GM12878 (cell line): ENCODE results near the gene RYR2. TPM values are rescaled to one million over a fixed set of nuclear protein-coding genes. Genes with fewer than 3 reads are reported as not detected.

Experiments
- ATAC-seq: fragments of 200-7000 bp; cut with Tn5 transposase; 3 replicates; pipeline ENCODE4 v1.9.1; 2020; ENCODE audit warnings: mild to moderate bottlenecking, moderate library complexity
- BruUV-seq: library from RNA; stranded (reverse); fragments of 400-500 nt; replicated peaks from 2 replicates; lab custom pipeline; 2021; lab: Mats Ljungman, UMichigan
- CTCF ChIA-PET: fragments of 300-600 bp; sonication (Branson Sonifier 250); formaldehyde crosslinking; extraction: SDS; loops from one replicate; lab custom pipeline; 2021; ENCODE audit warnings: inconsistent platforms; lab: Yijun Ruan, JAX
- POLR2A ChIA-PET: fragments of 350-600 bp; formaldehyde crosslinking; extraction: SDS; loops from one replicate; lab custom pipeline; 2021; ENCODE audit warnings: inconsistent platforms; lab: Charles Lee
- RAD21 ChIA-PET: fragments of 300-600 bp; sonication (Branson Sonifier 250); formaldehyde crosslinking; loops from one replicate; lab custom pipeline; 2023; ENCODE audit warnings: antibody characterized with exemption; ENCODE audit not compliant: unreplicated experiment; lab: Charles Lee
- SMC1A ChIA-PET: fragments of 300-600 bp; sonication (Branson Sonifier 250); formaldehyde crosslinking; loops from one replicate; lab custom pipeline; 2023; ENCODE audit not compliant: unreplicated experiment, uncharacterized antibody; lab: Charles Lee
- DNase-seq: peaks from one replicate; pipeline ENCODE4 v3.0.0-alpha.2; 2011; ENCODE audit warnings: low read depth, low spot score
- FAIRE-seq: peaks from 3 replicates; lab custom pipeline; 2011; peaks lifted over from hg19 to GRCh38; lab: Jason Lieb, UNC
- H2AFZ ChIP-seq: 2 replicates; pipeline ENCODE4 v1.6.0; 2011; ENCODE audit warnings: low read depth, low read length, control low read depth; ENCODE audit not compliant: control insufficient read depth
- H3K27ac ChIP-seq: 2 replicates; pipeline ENCODE4 v1.5.1; 2011; ENCODE audit warnings: control low read depth; ENCODE audit not compliant: control insufficient read depth, insufficient read depth
- H3K27me3 ChIP-seq, 2 experiments: replicated peaks in 1 of 2; 2 replicates each; pipeline versions ENCODE4 v1.6.0 to v1.6.1; 2011; ENCODE audit warnings: low read length in 1 of 2; ENCODE audit not compliant: control insufficient read depth in 2 of 2, insufficient read depth in 2 of 2
- H3K36me3 ChIP-seq, 2 experiments: 2 replicates each; pipeline ENCODE4 v1.5.1; 2011; ENCODE audit warnings: low read length in 1 of 2; ENCODE audit not compliant: control insufficient read depth in 2 of 2, insufficient read depth in 2 of 2
- H3K4me1 ChIP-seq: 2 replicates; pipeline ENCODE4 v1.6.1; 2011; ENCODE audit warnings: mild to moderate bottlenecking, low read length, moderate library complexity, mixed read lengths; ENCODE audit not compliant: control insufficient read depth, insufficient read depth
- H3K4me2 ChIP-seq: 2 replicates; pipeline ENCODE4 v1.6.0; 2011; ENCODE audit warnings: control low read depth; ENCODE audit not compliant: control insufficient read depth, insufficient read depth
- H3K4me3 ChIP-seq: fragments of 200-600 bp; sonication (generic); 2 replicates; pipeline ENCODE4 v1.5.1; 2016
- H3K79me2 ChIP-seq: 2 replicates; pipeline ENCODE4 v1.6.0; 2011; ENCODE audit warnings: low read length; ENCODE audit not compliant: control insufficient read depth, insufficient read depth
- H3K9ac ChIP-seq: 2 replicates; pipeline ENCODE4 v1.8.0; 2011; ENCODE audit warnings: low read length, control low read depth, mixed read lengths; ENCODE audit not compliant: control insufficient read depth, insufficient read depth
- H3K9me3 ChIP-seq: replicated peaks from 3 replicates; pipeline ENCODE4 v1.5.1; 2011; ENCODE audit warnings: mild to moderate bottlenecking, low read length; ENCODE audit not compliant: control insufficient read depth, insufficient read depth
- H4K20me1 ChIP-seq: 2 replicates; pipeline ENCODE4 v1.6.0; 2011; ENCODE audit not compliant: control insufficient read depth, insufficient read depth
- CHD4 ChIP-seq: fragments of 200-600 bp; sonication (generic); IDR thresholded peaks from 2 replicates; pipeline ENCODE4 v1.6.1; 2016; ENCODE audit warnings: mild to moderate bottlenecking
- CREM ChIP-seq: IDR thresholded peaks from 2 replicates; pipeline ENCODE4 v1.6.1; 2014; ENCODE audit warnings: antibody characterized with exemption, low read depth
- EP300 ChIP-seq, 2 experiments: fragments of 150-350 bp in 1 of 2; IDR thresholded peaks; 2 replicates each; pipeline ENCODE4 v1.6.1; 2011 to 2012; ENCODE audit warnings: low read depth in 2 of 2, low read length in 2 of 2, borderline replicate concordance in 1 of 2, improper control_type of control experiment in 1 of 2, inconsistent platforms in 1 of 2; ENCODE audit not compliant: control insufficient read depth in 1 of 2
- FOS ChIP-seq: IDR thresholded peaks from 3 replicates; pipeline ENCODE4 v1.6.1; 2011; ENCODE audit warnings: borderline replicate concordance; ENCODE audit not compliant: insufficient read length; ENCODE audit errors: extremely low read depth
- KLF5 ChIP-seq: fragments of 450-650 bp; IDR thresholded peaks from 2 replicates; pipeline ENCODE4 v1.6.1; 2014; ENCODE audit warnings: mild to moderate bottlenecking; ENCODE audit not compliant: partially characterized antibody
- NRF1 ChIP-seq: conservative IDR thresholded peaks from 2 replicates; pipeline ENCODE4 v1.6.1; 2011; ENCODE audit warnings: mild to moderate bottlenecking, low read depth, low read length, improper control_type of control experiment
- PAX8 ChIP-seq: fragments of 450-650 bp; IDR thresholded peaks from 2 replicates; pipeline ENCODE4 v1.6.1; 2017; ENCODE audit warnings: mild to moderate bottlenecking, moderate library complexity
- POLR2AphosphoS5 ChIP-seq: IDR thresholded peaks from 2 replicates; pipeline ENCODE4 v1.6.1; 2011; ENCODE audit warnings: mild to moderate bottlenecking, low read length, inconsistent platforms
- RFX5 ChIP-seq: IDR thresholded peaks from 2 replicates; pipeline ENCODE4 v1.6.1; 2011; ENCODE audit warnings: low read depth, low read length, improper control_type of control experiment
- SMAD1 ChIP-seq: fragments of 450-650 bp; IDR thresholded peaks from 2 replicates; pipeline ENCODE4 v1.6.1; 2018; ENCODE audit warnings: mild to moderate bottlenecking, low read depth; ENCODE audit not compliant: partially characterized antibody
- STAT1 ChIP-seq: fragments of 450-650 bp; conservative IDR thresholded peaks from 2 replicates; pipeline ENCODE4 v1.6.1; 2014; ENCODE audit warnings: antibody characterized with exemption, mild to moderate bottlenecking
- ZNF217 ChIP-seq: fragments of 450-650 bp; IDR thresholded peaks from 2 replicates; pipeline ENCODE4 v1.6.1; 2017; ENCODE audit warnings: antibody characterized with exemption, mild to moderate bottlenecking
- ZNF24 ChIP-seq: fragments of 450-650 bp; IDR thresholded peaks from 2 replicates; pipeline ENCODE4 v1.6.1; 2017; ENCODE audit warnings: antibody characterized with exemption, mild to moderate bottlenecking
- ZZZ3 ChIP-seq: IDR thresholded peaks from 2 replicates; pipeline ENCODE4 v1.6.1; 2011; ENCODE audit warnings: low read depth; ENCODE audit not compliant: control insufficient read depth, insufficient read length
- WGBS: methylation state at CpG from one replicate; pipeline ENCODE4 v1.1.6; 2016; ENCODE audit warnings: low lambda C conversion rate; ENCODE audit not compliant: insufficient replicate concordance, insufficient coverage; ENCODE audit errors: missing lambda C conversion rate; 5-methylcytosine and 5-hydroxymethylcytosine counted together
- in situ Hi-C: fragments of 300-500 bp; cut with MboI; formaldehyde crosslinking; loops from 9 replicates; pipeline ENCODE4 v1.14.3; 2018; ENCODE audit warnings: mixed read lengths
- intact Hi-C: fragments of 100-400 bp; cut with micrococcal nuclease; formaldehyde crosslinking; loops from one replicate; pipeline ENCODE4 v1.14.2; 2022; ENCODE audit not compliant: unreplicated experiment
- polyA plus RNA-seq, 11 experiments: library from polyadenylated mRNA; depleted of rRNA in 4 of 11; unstranded in 6 of 11; stranded (reverse) in 5 of 11; fragments of >200 nt; fragmentation: Nextera tagmentation in 4 of 11; fragmentation: Illumina TruSeq in 1 of 11; extraction: Ambion mirVana in 4 of 11; extraction: Trizol in 1 of 11; gene quantifications; 1 replicate in 1 of 11; 2 replicates in 10 of 11; pipeline versions ENCODE4 v1.2.1 to v1.2.3, GENCODE V29; 2011 to 2016; ENCODE audit warnings: inconsistent platforms in 2 of 11, missing spikeins in 2 of 11, low read depth in 1 of 11
- total RNA-seq, 4 experiments: library from RNA; depleted of rRNA in 3 of 4; stranded (reverse); fragments of >200 nt in 3 of 4; fragmentation: Illumina TruSeq in 1 of 4; extraction: Trizol in 1 of 4; gene quantifications; 2 replicates each; pipeline versions ENCODE4 v1.2.1 to v1.2.3, GENCODE V29; 2013 to 2021
- TF ChIP-seq, protein P1 (sequence below): fragments of 450-650 bp; IDR thresholded peaks from 2 replicates; pipeline ENCODE4 v1.6.1; 2017; ENCODE audit warnings: mild to moderate bottlenecking, moderate library complexity

The RYR2 gene
- total and polyA plus RNA-seq, 10 of the 15 experiments (the other 5 are each of a cell fraction or from before 2014, with no cell fraction given) = 0.01 to 0.04 TPM; not detected in 8

DNA sequence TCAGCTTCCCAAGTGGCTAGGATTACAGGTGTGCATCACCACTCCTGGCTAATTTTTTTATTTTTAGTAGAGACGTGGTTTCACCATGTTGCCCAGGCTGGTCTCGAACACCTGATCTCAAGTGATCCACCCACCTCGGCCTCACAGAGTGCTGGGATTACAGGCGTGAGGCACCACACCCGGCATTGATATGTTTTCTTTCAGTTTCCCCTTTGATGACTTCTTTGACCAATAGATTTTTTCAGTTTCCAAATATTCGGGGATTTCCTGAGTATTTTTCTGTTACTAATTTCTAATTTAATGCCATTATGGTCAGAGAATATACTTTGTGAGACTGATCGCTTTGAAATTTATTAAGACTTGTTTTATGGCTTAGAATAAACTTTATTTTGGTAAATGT, 406.1 kb downstream of the RYR2 start:
- no peak overlapping the region for H3K4me3 ChIP-seq
- ChIA-PET SMC1A (no interaction called here), RAD21 (no interaction called here), POLR2A (no interaction called here), CTCF (no interaction called here)
- no peaks in the 10 kb centered on the region for H4K20me1 ChIP-seq
- no TSS peak for BruUV-seq
- H3K27ac ChIP-seq = no peak overlapping the region
- no peaks in the 10 kb centered on the region for H3K9me3 ChIP-seq
- ATAC-seq (peak; percentile 68), FAIRE-seq (no peak), DNase-seq (no peak)
- in situ Hi-C loops = no loop called here
- H3K9ac ChIP-seq = no peak overlapping the region
- intact Hi-C loops = no loop called here
- TF ChIP-seq ZNF24 (no peak), ZNF217 (0 out of 2 replicates have a peak, but pooled peaks have one; percentile 32)
- no peaks in the 10 kb centered on the region for H3K79me2 ChIP-seq
- H3K27me3 ChIP-seq = no peaks in the 10 kb centered on the region
- H3K36me3 ChIP-seq = no peaks in the 10 kb centered on the region
- no peak overlapping the region for H2AFZ ChIP-seq
- H3K4me1 ChIP-seq = no peaks in the 10 kb centered on the region; the same call in 1 of the 2 replicates
- no peak overlapping the region for H3K4me2 ChIP-seq
- 6% methylated on average over 7 of the region's 7 CpGs for WGBS

DNA sequence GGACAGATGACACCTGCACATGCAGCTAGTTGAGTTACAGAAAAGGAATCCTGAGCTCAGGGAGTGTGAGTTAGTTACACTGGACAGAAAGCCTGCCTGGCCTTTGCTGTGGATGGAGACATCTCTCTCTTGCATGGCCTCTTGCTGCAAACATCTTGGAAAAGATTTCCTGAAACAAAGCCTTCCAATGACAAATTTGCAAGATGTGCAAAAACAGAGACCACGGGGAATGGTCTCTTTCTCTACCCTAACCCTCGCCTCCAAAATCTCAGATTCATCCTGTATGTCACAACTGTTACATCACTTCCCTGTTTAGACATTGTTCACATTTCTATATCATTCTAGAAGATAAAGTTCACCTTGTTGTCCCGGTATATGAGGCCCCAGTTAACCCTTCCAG, 415.6 kb downstream of the RYR2 start:
- ChIA-PET RAD21 (no interaction called here), SMC1A (interaction anchor here (0.6 to 0.8 kb wide), 2 partner anchors 73 to 861 kb away, joined by 3 read pairs; no protein-coding TSS in a partner anchor), CTCF (no interaction called here), POLR2A (no interaction called here)
- WGBS = 3% methylated on average over 3 of the region's 3 CpGs
- H4K20me1 ChIP-seq = no peaks in the 10 kb centered on the region
- intact Hi-C loops = no loop called here
- in situ Hi-C loops = no loop called here
- no peaks in the 10 kb centered on the region for H3K4me1 ChIP-seq
- no peaks in the 10 kb centered on the region for H3K9me3 ChIP-seq
- no peaks in the 10 kb centered on the region for H3K79me2 ChIP-seq
- H3K36me3 ChIP-seq = no peaks in the 10 kb centered on the region
- no peak for ATAC-seq
- no peaks in the 10 kb centered on the region for H3K27me3 ChIP-seq
- DNase-seq = no peak
- no peak for FAIRE-seq
- H3K4me2 ChIP-seq = no peak overlapping the region
- no peak overlapping the region for H2AFZ ChIP-seq
- H3K27ac ChIP-seq = no peak overlapping the region
- H3K9ac ChIP-seq = no peak overlapping the region
- no TSS peak for BruUV-seq
- no peak overlapping the region for H3K4me3 ChIP-seq
- TF ChIP-seq RFX5 = no peak
- no peak for TF ChIP-seq CREM
- no peak for TF ChIP-seq ZZZ3
- TF ChIP-seq EP300 (IDR thresholded peaks at IDR 0.05; ENCODE audit: borderline replicate concordance in 1 of 2, control insufficient read depth in 1 of 2, low read depth in 2 of 2, low read length in 2 of 2) = no peak
- no peak for TF ChIP-seq STAT1
- no peak for TF ChIP-seq PAX8
- TF ChIP-seq ZNF24 = no peak
- TF ChIP-seq, protein P1, sequence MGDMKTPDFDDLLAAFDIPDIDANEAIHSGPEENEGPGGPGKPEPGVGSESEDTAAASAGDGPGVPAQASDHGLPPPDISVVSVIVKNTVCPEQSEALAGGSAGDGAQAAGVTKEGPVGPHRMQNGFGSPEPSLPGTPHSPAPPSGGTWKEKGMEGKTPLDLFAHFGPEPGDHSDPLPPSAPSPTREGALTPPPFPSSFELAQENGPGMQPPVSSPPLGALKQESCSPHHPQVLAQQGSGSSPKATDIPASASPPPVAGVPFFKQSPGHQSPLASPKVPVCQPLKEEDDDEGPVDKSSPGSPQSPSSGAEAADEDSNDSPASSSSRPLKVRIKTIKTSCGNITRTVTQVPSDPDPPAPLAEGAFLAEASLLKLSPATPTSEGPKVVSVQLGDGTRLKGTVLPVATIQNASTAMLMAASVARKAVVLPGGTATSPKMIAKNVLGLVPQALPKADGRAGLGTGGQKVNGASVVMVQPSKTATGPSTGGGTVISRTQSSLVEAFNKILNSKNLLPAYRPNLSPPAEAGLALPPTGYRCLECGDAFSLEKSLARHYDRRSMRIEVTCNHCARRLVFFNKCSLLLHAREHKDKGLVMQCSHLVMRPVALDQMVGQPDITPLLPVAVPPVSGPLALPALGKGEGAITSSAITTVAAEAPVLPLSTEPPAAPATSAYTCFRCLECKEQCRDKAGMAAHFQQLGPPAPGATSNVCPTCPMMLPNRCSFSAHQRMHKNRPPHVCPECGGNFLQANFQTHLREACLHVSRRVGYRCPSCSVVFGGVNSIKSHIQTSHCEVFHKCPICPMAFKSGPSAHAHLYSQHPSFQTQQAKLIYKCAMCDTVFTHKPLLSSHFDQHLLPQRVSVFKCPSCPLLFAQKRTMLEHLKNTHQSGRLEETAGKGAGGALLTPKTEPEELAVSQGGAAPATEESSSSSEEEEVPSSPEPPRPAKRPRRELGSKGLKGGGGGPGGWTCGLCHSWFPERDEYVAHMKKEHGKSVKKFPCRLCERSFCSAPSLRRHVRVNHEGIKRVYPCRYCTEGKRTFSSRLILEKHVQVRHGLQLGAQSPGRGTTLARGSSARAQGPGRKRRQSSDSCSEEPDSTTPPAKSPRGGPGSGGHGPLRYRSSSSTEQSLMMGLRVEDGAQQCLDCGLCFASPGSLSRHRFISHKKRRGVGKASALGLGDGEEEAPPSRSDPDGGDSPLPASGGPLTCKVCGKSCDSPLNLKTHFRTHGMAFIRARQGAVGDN = no peak
- TF ChIP-seq KLF5 = no peak
- no peak for TF ChIP-seq NRF1
- TF ChIP-seq FOS = no peak
- TF ChIP-seq SMAD1 = no peak
- no peak for TF ChIP-seq POLR2AphosphoS5
- no peak for TF ChIP-seq CHD4
